SU-DHL-6 (cell line): ENCODE data around the gene ZNF527.

Experiments
- CTCF ChIP-seq: fragments of 200-600 bp; sonication (generic); IDR thresholded peaks from one replicate; pipeline ENCODE4 v1.5.1; 2017; ENCODE audit warnings: antibody characterized with exemption, mild to moderate bottlenecking, low read length, moderate library complexity; ENCODE audit not compliant: insufficient read depth, poor library complexity, severe bottlenecking
- EZH2phosphoT487 ChIP-seq: fragments of 200-600 bp; sonication (generic), shearing (Covaris generic); conservative IDR thresholded peaks from 2 replicates; pipeline ENCODE4 v1.6.1; 2018; ENCODE audit warnings: mild to moderate bottlenecking, antibody characterized with exemption, low read length, moderate library complexity, mixed read lengths

DNA sequence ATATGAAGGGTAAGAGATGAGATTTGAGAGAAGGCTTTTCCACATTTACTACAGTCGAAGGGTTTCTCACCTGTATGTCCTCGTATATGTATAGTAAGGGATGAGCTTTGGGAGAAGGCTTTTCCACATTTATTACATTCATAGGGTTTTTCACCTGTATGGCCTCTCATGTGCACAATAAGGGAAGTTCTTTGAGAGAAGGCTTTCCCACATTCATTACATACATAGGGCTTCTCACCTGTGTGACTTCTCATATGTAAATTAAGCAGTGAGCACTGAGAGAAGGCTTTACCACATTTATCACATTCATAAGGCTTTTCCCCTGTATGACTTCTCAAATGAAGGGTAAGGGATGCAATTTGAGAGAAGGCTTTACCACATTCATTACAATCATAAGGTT lies 41.8 kb downstream of the ZNF527 start:
- TF ChIP-seq CTCF (no peak), EZH2phosphoT487 (no peak)
